Left ventricle myocardium inferior (tissue), 1 donor: Measurements from ENCODE around the gene KLC1. TPM values are rescaled to one million over a fixed set of nuclear protein-coding genes. Genes with fewer than 3 reads are reported as not detected.

Experiments used
- DNase-seq: peaks from one replicate; pipeline ENCODE4 v3.0.0-alpha.2; 2020
- H3K27ac ChIP-seq: fragments of 200-600 bp; replicated peaks from 2 replicates; pipeline ENCODE4 v1.8.0; 2021
- H3K27me3 ChIP-seq: fragments of 200-600 bp; 2 replicates; pipeline ENCODE4 v1.8.0; 2021; ENCODE audit warnings: low read depth
- H3K36me3 ChIP-seq: fragments of 200-600 bp; 2 replicates; pipeline ENCODE4 v1.8.0; 2021
- H3K4me1 ChIP-seq: fragments of 200-600 bp; 2 replicates; pipeline ENCODE4 v1.8.0; 2021
- H3K4me3 ChIP-seq: fragments of 200-600 bp; 2 replicates; pipeline ENCODE4 v1.8.0; 2021; ENCODE audit warnings: mild to moderate bottlenecking, moderate library complexity
- H3K9me3 ChIP-seq: fragments of 200-600 bp; replicated peaks from 2 replicates; pipeline ENCODE4 v1.8.0; 2021
- CTCF ChIP-seq: fragments of 200-600 bp; IDR thresholded peaks from 2 replicates; pipeline ENCODE4 v1.8.0; 2021; ENCODE audit warnings: antibody characterized with exemption, mild to moderate bottlenecking, borderline replicate concordance
- intact Hi-C: fragments of 100-400 bp; cut with micrococcal nuclease; formaldehyde crosslinking; loops from one replicate; pipeline ENCODE4 v1.11.0; 2022
- total RNA-seq: library from RNA; stranded (reverse); fragmentation: NEBNext Ultra II Directional; extraction: Animal tissue kit (Norgen Biotek cat#: 25700); gene quantifications from one replicate; pipeline ENCODE4 v1.2.1, GENCODE V29; 2021
- donor health status: DM: no; HTN: yes; CAD: no; lungs with severe emphysema.

KLC1 gene
- total RNA-seq, 1 donor from 2014 or later: 137 TPM

GRCh38 chr14:103633391-103633790 is 4.4 kb downstream of the KLC1 start:
- no peak for DNase-seq
- Histone ChIP-seq H3K4me1 (peaks cover 100% of the 10 kb centered on the region), H3K9me3 (no peaks in the 10 kb centered on the region), H3K27me3 (no peaks in the 10 kb centered on the region), H3K4me3 (no peak overlapping the region), H3K27ac (peak overlapping the region; percentile 18), H3K36me3 (peaks cover 4% of the 10 kb centered on the region)
- no peak for TF ChIP-seq CTCF
- intact Hi-C loops: no loop called here

GRCh38 chr14:103634156-103634555 is 5.1 kb downstream of the KLC1 start:
- Histone ChIP-seq H3K27ac (peak overlapping the region; percentile 18), H3K4me3 (no peak overlapping the region), H3K4me1 (peaks cover 100% of the 10 kb centered on the region), H3K9me3 (no peaks in the 10 kb centered on the region), H3K27me3 (no peaks in the 10 kb centered on the region), H3K36me3 (peaks cover 4% of the 10 kb centered on the region)
- no peak for DNase-seq
- intact Hi-C loops: no loop called here
- TF ChIP-seq CTCF: no peak

- Histone ChIP-seq H3K4me1 (peaks cover 94% of the 10 kb centered on the region), H3K27ac (no peak overlapping the region), H3K27me3 (no peaks in the 10 kb centered on the region), H3K36me3 (no peaks in the 10 kb centered on the region), H3K4me3 (no peak overlapping the region), H3K9me3 (no peaks in the 10 kb centered on the region)
- DNase-seq: no peak
- TF ChIP-seq CTCF: no peak
- intact Hi-C loops: no loop called here
These were observed 9.6 kb downstream of the KLC1 start for GRCh38 chr14:103638594-103638993.

GRCh38 chr14:103641161-103641560 is 12.2 kb downstream of the KLC1 start:
- no peak for DNase-seq
- no peak for TF ChIP-seq CTCF
- Histone ChIP-seq H3K4me1 (peaks cover 83% of the 10 kb centered on the region), H3K4me3 (no peak overlapping the region), H3K9me3 (no peaks in the 10 kb centered on the region), H3K27ac (no peak overlapping the region), H3K36me3 (no peaks in the 10 kb centered on the region), H3K27me3 (no peaks in the 10 kb centered on the region)
- intact Hi-C loops: no loop called here

GRCh38 chr14:103646189-103646588 is 17.2 kb downstream of the KLC1 start:
- Histone ChIP-seq H3K27me3 (no peaks in the 10 kb centered on the region), H3K36me3 (peaks cover 4% of the 10 kb centered on the region), H3K9me3 (no peaks in the 10 kb centered on the region), H3K27ac (no peak overlapping the region), H3K4me1 (peaks cover 73% of the 10 kb centered on the region), H3K4me3 (no peak overlapping the region)
- TF ChIP-seq CTCF: no peak
- intact Hi-C loops: no loop called here
- DNase-seq: no peak

- Histone ChIP-seq H3K27me3 (no peaks in the 10 kb centered on the region), H3K36me3 (peaks cover 4% of the 10 kb centered on the region), H3K4me3 (no peak overlapping the region), H3K4me1 (peaks cover 77% of the 10 kb centered on the region), H3K9me3 (no peaks in the 10 kb centered on the region), H3K27ac (no peak overlapping the region)
- TF ChIP-seq CTCF: no peak
- DNase-seq: no peak
- intact Hi-C loops: no loop called here
These were observed 20.0 kb downstream of the KLC1 start for GRCh38 chr14:103649001-103649400.
